ENCODE data around the gene GDF11. TPM values are rescaled to one million over a fixed set of nuclear protein-coding genes. Genes with fewer than 3 reads are reported as not detected.

GDF11 gene
- total RNA-seq, 1 experiment from 2014 or later, result 1.5 TPM

DNA sequence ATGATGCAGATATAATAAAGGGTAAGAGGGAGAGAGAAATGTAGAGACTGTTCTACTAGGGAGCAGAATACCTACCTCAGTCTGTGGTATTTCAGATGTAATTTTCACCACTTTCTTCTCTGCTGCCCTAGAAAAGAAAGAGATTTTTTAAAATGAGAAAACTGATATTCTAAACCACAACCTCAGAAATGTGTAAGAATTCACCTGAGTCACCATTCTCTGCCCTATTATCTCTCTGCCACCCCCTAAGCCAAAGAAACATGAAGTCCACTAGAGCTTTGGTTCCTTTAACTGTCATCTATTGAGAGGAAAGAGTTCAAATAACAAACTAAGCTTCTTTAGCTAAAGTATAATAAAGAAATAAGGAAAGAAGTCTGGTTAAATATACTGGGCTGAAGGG is 53.0 kb downstream of the GDF11 start:
- no peak for DNase-seq (ENCODE audit: low read depth)

DNA sequence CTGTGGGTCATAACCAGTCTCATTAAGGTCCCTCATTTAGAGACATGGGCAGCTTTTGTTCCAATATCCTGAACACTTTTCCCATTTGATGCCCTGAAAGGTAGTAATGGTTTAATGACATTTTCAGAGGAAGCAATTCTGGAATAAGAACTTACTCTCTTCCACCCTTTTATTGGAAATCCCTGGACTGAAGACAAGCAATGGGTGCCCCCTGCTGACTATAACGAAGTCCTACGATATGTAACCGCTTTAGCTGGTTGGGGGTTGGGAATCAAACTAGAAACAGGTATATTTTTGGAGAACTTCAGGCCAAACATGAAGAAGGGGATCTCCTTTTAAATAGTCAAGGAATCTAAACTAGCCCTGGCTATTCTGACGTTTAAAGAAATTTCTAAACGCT is 54.1 kb downstream of the GDF11 start:
- peak; percentile 8 for DNase-seq (ENCODE audit: low read depth)

GRCh38 chr12:55797550-55797949 is 54.6 kb downstream of the GDF11 start:
- DNase-seq (ENCODE audit: low read depth), result no peak

Other genes starting within 250 kb of the GDF11 start
- not detected in 2 replicates for gene OR6C4, start 193.5 kb upstream of the GDF11 start, total RNA-seq (2014; rRNA removed; shearing (Covaris generic))
- not detected in 2 replicates for gene OR2AP1, start 170.7 kb upstream of the GDF11 start, total RNA-seq (2014; rRNA removed; shearing (Covaris generic))
- gene OR10P1, start 106.2 kb upstream of the GDF11 start, total RNA-seq (2014; rRNA removed; shearing (Covaris generic)), result not detected in 2 replicates
- gene ITGA7, start 35.2 kb upstream of the GDF11 start, total RNA-seq (2014; rRNA removed; shearing (Covaris generic)), result 2.4 and 3.4 TPM in 2 replicates
- gene BLOC1S1, start 27.1 kb upstream of the GDF11 start, total RNA-seq (2014; rRNA removed; shearing (Covaris generic)), result 112 and 135 TPM in 2 replicates
- 2.2 and 4.5 TPM in 2 replicates for gene RDH5, start 22.7 kb upstream of the GDF11 start, total RNA-seq (2014; rRNA removed; shearing (Covaris generic))
- 638 and 824 TPM in 2 replicates for gene CD63, start 14.1 kb upstream of the GDF11 start, total RNA-seq (2014; rRNA removed; shearing (Covaris generic))
- gene SARNP, start 74.6 kb downstream of the GDF11 start, total RNA-seq (2014; rRNA removed; shearing (Covaris generic)), result 165 and 253 TPM in 2 replicates
- gene ORMDL2, start 74.9 kb downstream of the GDF11 start, total RNA-seq (2014; rRNA removed; shearing (Covaris generic)), result 36.5 and 44.3 TPM in 2 replicates
- gene DNAJC14, start 86.5 kb downstream of the GDF11 start, total RNA-seq (2014; rRNA removed; shearing (Covaris generic)), result 44.4 and 54.2 TPM in 2 replicates
- 6.9 and 8.4 TPM in 2 replicates for gene MMP19, start 99.8 kb downstream of the GDF11 start, total RNA-seq (2014; rRNA removed; shearing (Covaris generic))
- 49.1 and 59.7 TPM in 2 replicates for gene PYM1, start 184.8 kb downstream of the GDF11 start, total RNA-seq (2014; rRNA removed; shearing (Covaris generic))
- 14.5 and 58.4 TPM in 2 replicates for gene DGKA, start 188.0 kb downstream of the GDF11 start, total RNA-seq (2014; rRNA removed; shearing (Covaris generic))
- gene PMEL, start 222.9 kb downstream of the GDF11 start, total RNA-seq (2014; rRNA removed; shearing (Covaris generic)), result 0.06 and 0.12 TPM in 2 replicates
- 57.5 and 58.0 TPM in 2 replicates for gene CDK2, start 223.7 kb downstream of the GDF11 start, total RNA-seq (2014; rRNA removed; shearing (Covaris generic))
- 22.7 and 31.7 TPM in 2 replicates for gene RAB5B, start 231.0 kb downstream of the GDF11 start, total RNA-seq (2014; rRNA removed; shearing (Covaris generic))